Measurements from ENCODE around the gene SFXN5. TPM values are rescaled to one million over a fixed set of nuclear protein-coding genes. Genes with fewer than 3 reads are reported as not detected.
"Not testable (repeated sequence)": the region's sequence is repeated elsewhere in the genome, so short reads cannot be mapped to it uniquely, and the experiment has no call there.

Gene SFXN5
- total RNA-seq, 1 experiment from 2014 or later = 27.8 TPM

DNA sequence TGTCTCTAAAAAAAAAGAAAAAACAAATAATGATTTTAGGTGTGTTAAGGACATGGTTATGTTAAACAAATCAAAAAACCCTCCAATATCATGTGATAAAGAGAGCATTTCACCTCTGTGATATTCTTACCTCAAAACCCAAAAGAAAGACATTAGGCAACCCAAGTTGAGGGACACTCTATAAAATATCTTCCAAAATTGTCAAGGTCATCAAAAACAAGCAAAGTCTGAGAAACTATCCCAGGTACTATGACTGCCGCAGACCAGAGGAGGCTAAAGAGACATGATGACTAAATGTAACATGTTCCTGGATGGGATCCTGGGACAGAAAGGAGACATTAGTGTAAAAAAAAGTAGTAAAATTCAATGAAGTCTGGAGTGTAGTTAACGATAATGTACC, 4.5 kb downstream of the SFXN5 start:
- Histone ChIP-seq H3K9me3 (ENCODE audit: control insufficient read depth, insufficient read depth, low read depth, low read length) (no peaks in the 10 kb centered on the region), H3K27ac (ENCODE audit: low read length) (no peak overlapping the region), H3K36me3 (ENCODE audit: control insufficient read depth, insufficient read depth, low read length) (no peaks in the 10 kb centered on the region; the same call in 1 of the 2 replicates), H3K4me1 (ENCODE audit: control insufficient read depth, insufficient read depth, low read length) (peaks cover 52% of the 10 kb centered on the region), H3K27me3 (ENCODE audit: control insufficient read depth, insufficient read depth, low read length) (no peaks in the 10 kb centered on the region), H3K4me3 (ENCODE audit: low read depth in 2 of 2, low read length in 2 of 2) (no peak overlapping the region)
- ChIA-PET CTCF (no interaction called here), POLR2A (no interaction called here)
- DNase-seq (ENCODE audit: low read depth, low spot score) (no peak), ATAC-seq (no peak)
- BruUV-seq (replicated peaks) = no TSS peak
- in situ Hi-C loops (cut with HindIII; ENCODE audit: low pct_unique_long_range_greater_than_20kb, low sequenced_read_pairs) (no loop called here), intact Hi-C loops (cut with micrococcal nuclease; ENCODE audit: unreplicated experiment) (no loop called here)
- no peak for TF ChIP-seq SIN3A (IDR thresholded peaks at IDR 0.05; ENCODE audit: borderline replicate concordance, insufficient read depth, low read depth, low read length)
- TF ChIP-seq, protein P1, sequence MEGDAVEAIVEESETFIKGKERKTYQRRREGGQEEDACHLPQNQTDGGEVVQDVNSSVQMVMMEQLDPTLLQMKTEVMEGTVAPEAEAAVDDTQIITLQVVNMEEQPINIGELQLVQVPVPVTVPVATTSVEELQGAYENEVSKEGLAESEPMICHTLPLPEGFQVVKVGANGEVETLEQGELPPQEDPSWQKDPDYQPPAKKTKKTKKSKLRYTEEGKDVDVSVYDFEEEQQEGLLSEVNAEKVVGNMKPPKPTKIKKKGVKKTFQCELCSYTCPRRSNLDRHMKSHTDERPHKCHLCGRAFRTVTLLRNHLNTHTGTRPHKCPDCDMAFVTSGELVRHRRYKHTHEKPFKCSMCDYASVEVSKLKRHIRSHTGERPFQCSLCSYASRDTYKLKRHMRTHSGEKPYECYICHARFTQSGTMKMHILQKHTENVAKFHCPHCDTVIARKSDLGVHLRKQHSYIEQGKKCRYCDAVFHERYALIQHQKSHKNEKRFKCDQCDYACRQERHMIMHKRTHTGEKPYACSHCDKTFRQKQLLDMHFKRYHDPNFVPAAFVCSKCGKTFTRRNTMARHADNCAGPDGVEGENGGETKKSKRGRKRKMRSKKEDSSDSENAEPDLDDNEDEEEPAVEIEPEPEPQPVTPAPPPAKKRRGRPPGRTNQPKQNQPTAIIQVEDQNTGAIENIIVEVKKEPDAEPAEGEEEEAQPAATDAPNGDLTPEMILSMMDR (IDR thresholded peaks at IDR 0.05) = no peak
- TF ChIP-seq, protein P2, sequence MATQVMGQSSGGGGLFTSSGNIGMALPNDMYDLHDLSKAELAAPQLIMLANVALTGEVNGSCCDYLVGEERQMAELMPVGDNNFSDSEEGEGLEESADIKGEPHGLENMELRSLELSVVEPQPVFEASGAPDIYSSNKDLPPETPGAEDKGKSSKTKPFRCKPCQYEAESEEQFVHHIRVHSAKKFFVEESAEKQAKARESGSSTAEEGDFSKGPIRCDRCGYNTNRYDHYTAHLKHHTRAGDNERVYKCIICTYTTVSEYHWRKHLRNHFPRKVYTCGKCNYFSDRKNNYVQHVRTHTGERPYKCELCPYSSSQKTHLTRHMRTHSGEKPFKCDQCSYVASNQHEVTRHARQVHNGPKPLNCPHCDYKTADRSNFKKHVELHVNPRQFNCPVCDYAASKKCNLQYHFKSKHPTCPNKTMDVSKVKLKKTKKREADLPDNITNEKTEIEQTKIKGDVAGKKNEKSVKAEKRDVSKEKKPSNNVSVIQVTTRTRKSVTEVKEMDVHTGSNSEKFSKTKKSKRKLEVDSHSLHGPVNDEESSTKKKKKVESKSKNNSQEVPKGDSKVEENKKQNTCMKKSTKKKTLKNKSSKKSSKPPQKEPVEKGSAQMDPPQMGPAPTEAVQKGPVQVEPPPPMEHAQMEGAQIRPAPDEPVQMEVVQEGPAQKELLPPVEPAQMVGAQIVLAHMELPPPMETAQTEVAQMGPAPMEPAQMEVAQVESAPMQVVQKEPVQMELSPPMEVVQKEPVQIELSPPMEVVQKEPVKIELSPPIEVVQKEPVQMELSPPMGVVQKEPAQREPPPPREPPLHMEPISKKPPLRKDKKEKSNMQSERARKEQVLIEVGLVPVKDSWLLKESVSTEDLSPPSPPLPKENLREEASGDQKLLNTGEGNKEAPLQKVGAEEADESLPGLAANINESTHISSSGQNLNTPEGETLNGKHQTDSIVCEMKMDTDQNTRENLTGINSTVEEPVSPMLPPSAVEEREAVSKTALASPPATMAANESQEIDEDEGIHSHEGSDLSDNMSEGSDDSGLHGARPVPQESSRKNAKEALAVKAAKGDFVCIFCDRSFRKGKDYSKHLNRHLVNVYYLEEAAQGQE (IDR thresholded peaks at IDR 0.05; ENCODE audit: insufficient read depth in 1 of 2, low read depth in 2 of 2, low read length in 1 of 2) = no peak

DNA sequence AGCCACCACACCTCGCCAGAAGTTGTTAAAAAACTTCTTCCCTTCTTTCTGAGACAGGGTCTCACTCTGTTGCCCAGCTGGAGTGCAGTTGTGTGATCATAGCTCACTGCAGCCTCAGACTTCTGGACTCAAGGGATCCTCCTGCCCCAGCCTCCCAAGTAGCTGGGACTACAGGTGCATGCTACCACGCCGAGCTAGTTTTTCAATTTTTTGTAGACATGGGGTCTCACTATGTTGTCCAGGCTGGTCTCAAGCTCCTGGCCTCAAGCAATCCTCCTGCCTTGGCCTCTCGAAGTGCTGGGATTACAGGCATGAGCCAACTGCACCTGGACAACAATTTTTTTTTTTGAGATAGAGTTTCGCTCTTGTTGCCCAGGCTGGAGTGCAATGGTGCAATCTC, 6.4 kb downstream of the SFXN5 start:
- in situ Hi-C loops (cut with HindIII; ENCODE audit: low pct_unique_long_range_greater_than_20kb, low sequenced_read_pairs); BruUV-seq (replicated peaks); H3K9me3 ChIP-seq (ENCODE audit: control insufficient read depth, insufficient read depth, low read depth, low read length); intact Hi-C loops (cut with micrococcal nuclease; ENCODE audit: unreplicated experiment); POLR2A ChIA-PET; H3K27me3 ChIP-seq (ENCODE audit: control insufficient read depth, insufficient read depth, low read length); H3K4me3 ChIP-seq (ENCODE audit: low read depth in 2 of 2, low read length in 2 of 2); H3K36me3 ChIP-seq (ENCODE audit: control insufficient read depth, insufficient read depth, low read length); DNase-seq (ENCODE audit: low read depth, low spot score); ATAC-seq: not testable (repeated sequence)
- Histone ChIP-seq H3K27ac (ENCODE audit: low read length) (peak overlapping the region; percentile 85), H3K4me1 (ENCODE audit: control insufficient read depth, insufficient read depth, low read length) (peaks cover 49% of the 10 kb centered on the region)
- CTCF ChIA-PET = interaction anchor here (0.6 kb wide), 1 partner anchor 83 kb away, joined by 3 read pairs; no protein-coding TSS in a partner anchor

DNA sequence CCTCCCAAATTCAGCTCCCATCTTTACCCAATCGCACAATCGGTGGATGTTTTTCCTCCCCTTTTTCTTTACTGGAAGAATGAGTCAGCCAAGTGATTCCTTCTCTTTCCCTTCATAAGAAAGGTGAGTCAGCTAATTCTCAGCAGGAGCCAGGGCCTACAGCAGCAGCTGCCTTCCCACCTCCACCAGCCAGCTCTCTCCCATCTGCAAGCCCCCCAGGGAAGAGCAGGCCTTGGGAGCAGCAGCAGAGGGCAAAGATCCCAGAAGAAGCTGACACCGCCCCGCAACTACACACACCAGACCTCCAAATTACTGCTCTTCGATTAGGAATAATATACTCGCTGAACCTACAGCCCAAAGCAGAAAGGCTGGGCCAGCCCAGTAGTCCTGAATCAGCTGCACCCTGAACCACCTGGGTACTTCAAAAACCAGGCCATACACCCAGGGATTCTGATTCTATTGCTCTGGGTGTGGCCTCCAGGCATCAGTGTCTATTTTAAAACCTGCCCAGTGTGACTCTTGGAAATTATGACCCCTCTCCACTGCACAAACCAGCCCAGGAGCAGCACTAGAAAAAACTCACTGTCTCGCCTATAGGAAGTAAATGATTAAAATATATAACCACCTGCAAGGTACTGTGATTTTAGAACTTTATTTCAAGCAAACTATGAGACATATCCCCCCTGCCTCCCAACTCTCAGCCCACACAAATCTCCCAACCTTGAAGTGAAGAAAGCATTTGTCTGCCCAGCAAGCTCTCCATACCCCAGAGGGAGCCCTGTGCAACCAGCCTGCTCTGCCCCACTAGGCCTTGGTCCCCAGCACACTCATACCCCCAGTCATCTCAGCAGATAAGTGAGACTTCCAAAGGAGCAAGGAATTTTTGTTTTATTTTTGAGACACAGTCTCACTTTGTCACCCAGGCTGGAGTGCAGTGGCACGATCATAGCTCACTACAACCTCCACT, 7.3 kb downstream of the SFXN5 start:
- peak; percentile 93 for ATAC-seq
- peak; percentile 61 for DNase-seq (ENCODE audit: low read depth, low spot score)
- BruUV-seq (replicated peaks) = TSS peak; percentile 6
- H3K9me3 ChIP-seq (ENCODE audit: control insufficient read depth, insufficient read depth, low read depth, low read length) = no peaks in the 10 kb centered on the region
- in situ Hi-C loops (cut with HindIII; ENCODE audit: low pct_unique_long_range_greater_than_20kb, low sequenced_read_pairs) (no loop called here), intact Hi-C loops (cut with micrococcal nuclease; ENCODE audit: unreplicated experiment) (no loop called here)
- H3K27me3 ChIP-seq (ENCODE audit: control insufficient read depth, insufficient read depth, low read length) = no peaks in the 10 kb centered on the region
- H3K36me3 ChIP-seq (ENCODE audit: control insufficient read depth, insufficient read depth, low read length) = no peaks in the 10 kb centered on the region
- H3K4me1 ChIP-seq (ENCODE audit: control insufficient read depth, insufficient read depth, low read length) = peaks cover 44% of the 10 kb centered on the region
- peak overlapping the region in 1 of 2 experiments; percentile 41; a peak in 2 of 4 replicates for H3K4me3 ChIP-seq (ENCODE audit: low read depth in 2 of 2, low read length in 2 of 2)
- peak overlapping the region; percentile 85 for H3K27ac ChIP-seq (ENCODE audit: low read length)
- CTCF ChIA-PET = interaction anchor here (0.6 to 0.7 kb wide), 2 partner anchors 60 to 84 kb away, joined by 3 read pairs; no protein-coding TSS in a partner anchor
- TF ChIP-seq TCF7L2 (IDR thresholded peaks at IDR 0.05; ENCODE audit: low read depth, low read length) (no peak), POLR2AphosphoS5 (IDR thresholded peaks at IDR 0.05; ENCODE audit: low read depth, low read length) (no peak), SIN3A (IDR thresholded peaks at IDR 0.05; ENCODE audit: borderline replicate concordance, insufficient read depth, low read depth, low read length) (no peak)
- TF ChIP-seq, protein P1 (IDR thresholded peaks at IDR 0.05) = no peak
- TF ChIP-seq, protein P2 (IDR thresholded peaks at IDR 0.05; ENCODE audit: insufficient read depth in 1 of 2, low read depth in 2 of 2, low read length in 1 of 2) = no peak
- POLR2A ChIA-PET = no interaction called here

Measured in Panc1 (cell line).